Lower lobe of right lung (tissue), 2 donors: ENCODE measurements around the gene IRF3. TPM values are rescaled to one million over a fixed set of nuclear protein-coding genes. Genes with fewer than 3 reads are reported as not detected.
A peak's percentile ranks its signal among the peaks of the same experiment; 100 is the strongest.

Source experiments
- ATAC-seq, 2 donors: fragments of 200-7000 bp; cut with Tn5 transposase; one replicate each; pipeline ENCODE4 v1.9.1; 2020 to 2022; ENCODE audit warnings: mild to moderate bottlenecking in 2 of 2, moderate library complexity in 2 of 2
- DNase-seq: peaks from one replicate; pipeline ENCODE4 v3.0.0-alpha.2; 2020
- H3K27ac ChIP-seq: fragments of 200-600 bp; one replicate; pipeline ENCODE4 v1.8.0; 2022
- H3K27me3 ChIP-seq: fragments of 200-600 bp; one replicate; pipeline ENCODE4 v1.8.0; 2022; ENCODE audit warnings: low read depth
- H3K36me3 ChIP-seq: fragments of 200-600 bp; one replicate; pipeline ENCODE4 v1.8.0; 2022; ENCODE audit warnings: mild to moderate bottlenecking
- H3K4me1 ChIP-seq: fragments of 200-600 bp; one replicate; pipeline ENCODE4 v1.8.0; 2022
- H3K4me3 ChIP-seq: fragments of 200-600 bp; one replicate; pipeline ENCODE4 v1.8.0; 2022; ENCODE audit warnings: mild to moderate bottlenecking
- H3K9me3 ChIP-seq: fragments of 200-600 bp; one replicate; pipeline ENCODE4 v1.8.0; 2022
- CTCF ChIP-seq: fragments of 200-600 bp; IDR thresholded peaks from one replicate; pipeline ENCODE4 v1.8.0; 2022; ENCODE audit warnings: antibody characterized with exemption, mild to moderate bottlenecking
- intact Hi-C: fragments of 100-400 bp; cut with DNase I; formaldehyde crosslinking; loops from one replicate; pipeline ENCODE4 v1.11.0; 2022
- microRNA-seq: library from miRNA; unstranded; fragments of <30 nt; microRNA quantifications from one replicate; pipeline ENCODE4 v1.2.0, GENCODE V29; 2020; ENCODE audit warnings: borderline number of aligned reads
- total RNA-seq: library from RNA; stranded (reverse); fragmentation: NEBNext Ultra II Directional; extraction: Animal tissue kit (Norgen Biotek cat#: 25700); gene quantifications from one replicate; pipeline ENCODE4 v1.2.1, GENCODE V29; 2021
- donor health status: DM: no; HTN: yes; CAD: no; lungs with severe emphysema.

Gene IRF3
- total RNA-seq, 1 donor from 2014 or later = 99.8 TPM

GRCh38 chr19:49614096-49614833 is 51.4 kb downstream of the IRF3 start:
- Histone ChIP-seq H3K27me3 (no peaks in the 10 kb centered on the region), H3K9me3 (no peaks in the 10 kb centered on the region), H3K4me1 (peaks cover 11% of the 10 kb centered on the region), H3K27ac (no peak overlapping the region), H3K4me3 (no peak overlapping the region), H3K36me3 (peaks cover 69% of the 10 kb centered on the region)
- ATAC-seq = no peak
- DNase-seq = no peak
- no peak for TF ChIP-seq CTCF
- intact Hi-C loops = no loop called here

- H3K27ac ChIP-seq = no peak overlapping the region
- H3K36me3 ChIP-seq = peaks cover 70% of the 10 kb centered on the region
- no peak for TF ChIP-seq CTCF
- no peaks in the 10 kb centered on the region for H3K27me3 ChIP-seq
- peaks cover 11% of the 10 kb centered on the region for H3K4me1 ChIP-seq
- ATAC-seq (peak in 1 of 2 donors; percentile 5), DNase-seq (no peak)
- intact Hi-C loops = no loop called here
- no peaks in the 10 kb centered on the region for H3K9me3 ChIP-seq
- no peak overlapping the region for H3K4me3 ChIP-seq
Observed at GRCh38 chr19:49613374-49613773, 52.3 kb downstream of the IRF3 start.

Small RNA genes lying within 50 kb of the gene (microRNA-seq; reads per million reads assigned to microRNA genes)
- gene MIR5088 = not detected

Other genes with a start within 250 kb of the IRF3 start
- not detected for gene PTH2, start 242.4 kb downstream of the IRF3 start, total RNA-seq
- gene GFY, start 240.5 kb downstream of the IRF3 start, total RNA-seq = not detected
- 0.56 TPM for gene SLC17A7, start 224.3 kb downstream of the IRF3 start, total RNA-seq
- gene PIH1D1, start 214.0 kb downstream of the IRF3 start, total RNA-seq = 63.2 TPM
- gene ALDH16A1, start 212.6 kb downstream of the IRF3 start, total RNA-seq = 33.7 TPM
- 12.8 TPM for gene FLT3LG, start 191.6 kb downstream of the IRF3 start, total RNA-seq
- gene RPL13A, start 178.2 kb downstream of the IRF3 start, total RNA-seq = 1,820 TPM
- 1,649 TPM for gene RPS11, start 169.4 kb downstream of the IRF3 start, total RNA-seq
- 385 TPM for gene FCGRT, start 153.2 kb downstream of the IRF3 start, total RNA-seq
- gene RCN3, start 137.9 kb downstream of the IRF3 start, total RNA-seq = 28.1 TPM
- 47.2 TPM for gene NOSIP, start 85.3 kb downstream of the IRF3 start, total RNA-seq
- gene PRRG2, start 84.5 kb downstream of the IRF3 start, total RNA-seq = 7.6 TPM
- 32.0 TPM for gene PRR12, start 74.7 kb downstream of the IRF3 start, total RNA-seq
- 114 TPM for gene RRAS, start 25.7 kb downstream of the IRF3 start, total RNA-seq
- 59.4 TPM for gene SCAF1, start 23.6 kb downstream of the IRF3 start, total RNA-seq
- 17.0 TPM for gene BCL2L12, start 76 bp upstream of the IRF3 start, total RNA-seq
- gene PRMT1, start 11.4 kb upstream of the IRF3 start, total RNA-seq = 88.3 TPM
- 2.1 TPM for gene ADM5, start 23.7 kb upstream of the IRF3 start, total RNA-seq
- gene CPT1C, start 25.3 kb upstream of the IRF3 start, total RNA-seq = 3.8 TPM
- gene TSKS, start 97.4 kb upstream of the IRF3 start, total RNA-seq = 1.2 TPM
- gene AP2A1, start 101.1 kb upstream of the IRF3 start, total RNA-seq = 67.6 TPM
- gene FUZ, start 147.4 kb upstream of the IRF3 start, total RNA-seq = 24.0 TPM
- 65.8 TPM for gene MED25, start 152.4 kb upstream of the IRF3 start, total RNA-seq
- gene PTOV1, start 185.3 kb upstream of the IRF3 start, total RNA-seq = 124 TPM
- gene PNKP, start 201.7 kb upstream of the IRF3 start, total RNA-seq = 78.0 TPM
- 29.7 TPM for gene AKT1S1, start 211.5 kb upstream of the IRF3 start, total RNA-seq
- gene TBC1D17, start 211.8 kb upstream of the IRF3 start, total RNA-seq = 53.1 TPM
- 1.6 TPM for gene IL4I1, start 231.0 kb upstream of the IRF3 start, total RNA-seq